ENCODE results near the gene GAL3ST1. TPM values are rescaled to one million over a fixed set of nuclear protein-coding genes. Genes with fewer than 3 reads are reported as not detected.

GAL3ST1 gene
- total RNA-seq, 3 donors from 2014 or later (not counting 1 experiment from before 2014, with no cell fraction given), result not detected

DNA sequence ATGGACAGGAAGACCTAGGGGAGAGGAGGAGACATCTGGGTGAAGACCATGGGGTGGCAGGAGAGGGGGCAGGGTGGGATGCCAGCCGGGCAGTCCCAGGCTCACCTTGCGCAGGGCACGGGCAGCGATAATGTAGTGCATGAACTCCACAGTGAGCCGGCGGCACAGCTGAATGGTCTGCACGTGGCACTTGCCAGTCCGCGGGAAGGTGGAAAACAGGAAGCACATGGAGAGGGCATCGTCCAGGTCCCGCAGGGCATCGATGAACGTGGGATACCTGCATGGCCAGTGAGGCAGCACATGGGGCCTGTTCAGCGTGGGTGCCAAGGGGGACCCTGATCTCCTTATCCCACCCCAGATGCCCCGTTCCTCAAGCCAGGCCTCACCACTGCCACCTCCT is 10.0 kb upstream of the GAL3ST1 start:
- H3K9me3 ChIP-seq (ENCODE audit: control insufficient read depth, insufficient read depth, low read length), result no peaks in the 10 kb centered on the region
- whole genome bisulfite sequencing (ENCODE audit: insufficient coverage), result 97% methylated on average over 15 of the region's 15 CpGs
- DNase-seq, result no peak
- H3K27me3 ChIP-seq (ENCODE audit: control insufficient read depth, insufficient read depth, low read length), result no peaks in the 10 kb centered on the region
- H3K4me1 Mint-ChIP-seq, result no peaks in the 10 kb centered on the region
- TF ChIP-seq, protein P1, sequence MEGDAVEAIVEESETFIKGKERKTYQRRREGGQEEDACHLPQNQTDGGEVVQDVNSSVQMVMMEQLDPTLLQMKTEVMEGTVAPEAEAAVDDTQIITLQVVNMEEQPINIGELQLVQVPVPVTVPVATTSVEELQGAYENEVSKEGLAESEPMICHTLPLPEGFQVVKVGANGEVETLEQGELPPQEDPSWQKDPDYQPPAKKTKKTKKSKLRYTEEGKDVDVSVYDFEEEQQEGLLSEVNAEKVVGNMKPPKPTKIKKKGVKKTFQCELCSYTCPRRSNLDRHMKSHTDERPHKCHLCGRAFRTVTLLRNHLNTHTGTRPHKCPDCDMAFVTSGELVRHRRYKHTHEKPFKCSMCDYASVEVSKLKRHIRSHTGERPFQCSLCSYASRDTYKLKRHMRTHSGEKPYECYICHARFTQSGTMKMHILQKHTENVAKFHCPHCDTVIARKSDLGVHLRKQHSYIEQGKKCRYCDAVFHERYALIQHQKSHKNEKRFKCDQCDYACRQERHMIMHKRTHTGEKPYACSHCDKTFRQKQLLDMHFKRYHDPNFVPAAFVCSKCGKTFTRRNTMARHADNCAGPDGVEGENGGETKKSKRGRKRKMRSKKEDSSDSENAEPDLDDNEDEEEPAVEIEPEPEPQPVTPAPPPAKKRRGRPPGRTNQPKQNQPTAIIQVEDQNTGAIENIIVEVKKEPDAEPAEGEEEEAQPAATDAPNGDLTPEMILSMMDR (IDR thresholded peaks at IDR 0.05), result no peak
- no peak overlapping the region for H3K27ac ChIP-seq (ENCODE audit: low read length)
- intact Hi-C loops (cut with micrococcal nuclease), result no loop called here
- H3K4me1 ChIP-seq (ENCODE audit: control insufficient read depth, insufficient read depth, low read length), result no peaks in the 10 kb centered on the region
- no peaks in the 10 kb centered on the region for H3K27me3 Mint-ChIP-seq (ENCODE audit: low read depth in 2 of 2)
- H3K36me3 ChIP-seq (ENCODE audit: control insufficient read depth, insufficient read depth, low read length), result peaks cover 92% of the 10 kb centered on the region
- no peak overlapping the region for H3K4me3 ChIP-seq (ENCODE audit: low read length)
- ATAC-seq, result no peak
- no peak overlapping the region for H3K27ac Mint-ChIP-seq
- H3K4me3 Mint-ChIP-seq, result no peak overlapping the region
- H3K9me3 Mint-ChIP-seq, result no peaks in the 10 kb centered on the region
- H3K36me3 Mint-ChIP-seq, result no peaks in the 10 kb centered on the region

DNA sequence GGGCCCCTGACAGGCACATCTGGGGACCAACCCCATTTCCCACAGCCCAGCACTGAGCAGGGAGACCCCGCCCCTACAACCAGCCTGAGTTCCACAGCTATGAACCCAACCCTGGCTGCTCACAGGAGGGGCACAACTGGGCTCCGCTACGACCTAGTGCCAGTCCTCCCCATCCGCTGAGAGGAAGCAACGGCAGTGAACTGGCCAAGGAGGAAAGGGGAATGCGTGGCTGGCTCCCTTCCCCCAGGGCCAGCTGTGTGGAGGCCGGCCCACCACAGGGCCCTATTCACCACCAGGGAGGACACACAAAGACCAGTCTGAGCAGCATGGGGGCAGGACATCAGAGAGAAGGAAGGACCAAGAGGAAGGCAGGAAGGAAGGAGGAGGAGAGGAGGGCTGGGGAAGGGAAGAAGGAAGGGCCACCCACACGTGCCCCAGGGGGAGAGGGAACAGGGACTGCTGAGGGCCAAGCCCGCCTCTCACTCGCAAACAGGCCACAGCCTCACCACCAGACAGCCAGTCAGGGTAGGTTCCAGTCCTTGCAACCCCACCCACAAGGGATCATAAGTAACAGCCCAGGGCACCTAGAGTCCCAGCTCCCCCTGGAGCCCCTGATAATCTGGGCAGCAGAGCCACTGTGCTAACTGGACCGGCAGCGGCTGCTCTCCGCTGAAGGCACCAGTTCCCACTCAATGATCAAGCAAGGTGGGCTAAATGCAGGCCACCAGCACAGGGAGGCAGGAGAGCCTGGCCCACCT is 8.5 kb upstream of the GAL3ST1 start:
- Mint-ChIP-seq H3K36me3 (no peaks in the 10 kb centered on the region), H3K4me1 (no peaks in the 10 kb centered on the region), H3K27ac (no peak overlapping the region), H3K9me3 (no peaks in the 10 kb centered on the region), H3K27me3 (ENCODE audit: low read depth in 2 of 2) (no peaks in the 10 kb centered on the region), H3K4me3 (no peak overlapping the region)
- intact Hi-C loops (cut with micrococcal nuclease), result no loop called here
- Histone ChIP-seq H3K9me3 (ENCODE audit: control insufficient read depth, insufficient read depth, low read length) (no peaks in the 10 kb centered on the region), H3K36me3 (ENCODE audit: control insufficient read depth, insufficient read depth, low read length) (peaks cover 91% of the 10 kb centered on the region), H3K4me1 (ENCODE audit: control insufficient read depth, insufficient read depth, low read length) (no peaks in the 10 kb centered on the region), H3K4me3 (ENCODE audit: low read length) (no peak overlapping the region), H3K27ac (ENCODE audit: low read length) (no peak overlapping the region), H3K27me3 (ENCODE audit: control insufficient read depth, insufficient read depth, low read length) (no peaks in the 10 kb centered on the region)
- no peak for DNase-seq
- no peak for ATAC-seq
- TF ChIP-seq, protein P1 (IDR thresholded peaks at IDR 0.05), result no peak
- WGBS (ENCODE audit: insufficient coverage), result 96% methylated on average over 12 of the region's 13 CpGs

DNA sequence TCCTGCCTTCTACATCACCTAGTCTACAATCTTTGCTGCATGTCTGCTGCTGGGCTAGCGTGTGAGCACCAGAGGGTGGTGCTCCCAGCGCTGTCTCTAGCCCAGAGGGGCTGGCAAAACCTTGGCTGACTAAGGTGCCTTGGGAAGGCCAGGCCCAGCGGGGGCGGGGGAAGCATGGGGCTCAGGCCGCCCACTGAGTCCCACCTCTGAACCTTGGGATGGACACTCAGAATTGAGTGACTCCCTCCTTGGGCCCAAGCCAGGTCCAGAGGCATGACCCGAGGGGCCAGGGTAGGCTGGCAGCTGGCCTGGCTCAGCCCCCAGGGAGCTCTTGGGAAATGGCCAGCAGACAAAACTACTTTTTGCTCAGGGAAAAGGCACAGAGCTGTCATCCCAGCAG is 7.6 kb upstream of the GAL3ST1 start:
- H3K36me3 Mint-ChIP-seq, result no peaks in the 10 kb centered on the region
- TF ChIP-seq, protein P1 (IDR thresholded peaks at IDR 0.05), result no peak

DNA sequence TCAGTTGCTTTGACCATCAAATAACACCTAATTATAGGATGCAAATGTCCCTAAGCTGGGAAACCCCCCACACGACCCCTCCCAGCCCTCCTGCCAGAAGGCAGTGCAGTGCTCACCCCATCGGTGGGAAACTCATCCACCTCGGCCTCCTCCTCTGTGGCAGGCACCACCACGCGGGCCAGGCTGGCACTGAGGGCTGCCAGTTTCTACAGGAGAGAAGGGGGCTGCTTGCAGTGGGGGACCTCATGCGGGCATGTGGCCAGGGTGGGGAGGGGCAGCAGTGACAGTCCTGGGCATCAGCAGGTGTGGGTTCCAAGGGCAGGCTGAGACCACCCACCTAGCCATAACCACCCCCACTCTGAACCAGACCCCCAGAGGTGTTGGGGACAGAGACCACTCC is 6.4 kb upstream of the GAL3ST1 start:
- Mint-ChIP-seq H3K27ac (no peak overlapping the region), H3K4me3 (no peak overlapping the region), H3K27me3 (ENCODE audit: low read depth in 2 of 2) (no peaks in the 10 kb centered on the region), H3K36me3 (no peaks in the 10 kb centered on the region), H3K9me3 (no peaks in the 10 kb centered on the region), H3K4me1 (no peaks in the 10 kb centered on the region)
- DNase-seq, result no peak
- intact Hi-C loops (cut with micrococcal nuclease), result no loop called here
- 97% methylated on average over 6 of the region's 6 CpGs for WGBS (ENCODE audit: insufficient coverage)
- Histone ChIP-seq H3K36me3 (ENCODE audit: control insufficient read depth, insufficient read depth, low read length) (peaks cover 88% of the 10 kb centered on the region), H3K27me3 (ENCODE audit: control insufficient read depth, insufficient read depth, low read length) (no peaks in the 10 kb centered on the region), H3K27ac (ENCODE audit: low read length) (no peak overlapping the region), H3K9me3 (ENCODE audit: control insufficient read depth, insufficient read depth, low read length) (no peaks in the 10 kb centered on the region), H3K4me3 (ENCODE audit: low read length) (no peak overlapping the region), H3K4me1 (ENCODE audit: control insufficient read depth, insufficient read depth, low read length) (no peaks in the 10 kb centered on the region)
- no peak for ATAC-seq
- TF ChIP-seq, protein P1 (IDR thresholded peaks at IDR 0.05), result no peak

More for the DNA sequence above, 7.6 kb upstream of the GAL3ST1 start:
- no peak overlapping the region for H3K4me3 Mint-ChIP-seq
- Histone ChIP-seq H3K4me3 (ENCODE audit: low read length) (no peak overlapping the region), H3K27me3 (ENCODE audit: control insufficient read depth, insufficient read depth, low read length) (no peaks in the 10 kb centered on the region), H3K36me3 (ENCODE audit: control insufficient read depth, insufficient read depth, low read length) (peaks cover 88% of the 10 kb centered on the region), H3K9me3 (ENCODE audit: control insufficient read depth, insufficient read depth, low read length) (no peaks in the 10 kb centered on the region), H3K4me1 (ENCODE audit: control insufficient read depth, insufficient read depth, low read length) (no peaks in the 10 kb centered on the region), H3K27ac (ENCODE audit: low read length) (no peak overlapping the region)
- ATAC-seq (no peak), DNase-seq (no peak)
- intact Hi-C loops (cut with micrococcal nuclease), result no loop called here
- no peaks in the 10 kb centered on the region for H3K27me3 Mint-ChIP-seq (ENCODE audit: low read depth in 2 of 2)
- no peaks in the 10 kb centered on the region for H3K9me3 Mint-ChIP-seq
- WGBS (ENCODE audit: insufficient coverage), result 97% methylated on average over 6 of the region's 6 CpGs
- no peaks in the 10 kb centered on the region for H3K4me1 Mint-ChIP-seq
- H3K27ac Mint-ChIP-seq, result no peak overlapping the region

Measured in natural killer cell (primary cell).